GM23338 (cell line): ENCODE measurements around the gene GAA. TPM values are rescaled to one million over a fixed set of nuclear protein-coding genes. Genes with fewer than 3 reads are reported as not detected.

Experiments used
- ATAC-seq: fragments of 200-7000 bp; cut with Tn5 transposase; 3 replicates; pipeline ENCODE4 v1.9.1; 2020
- DNase-seq: peaks from one replicate; pipeline ENCODE4 v3.0.0-alpha.2; 2015; ENCODE audit warnings: low spot score
- H2AFZ ChIP-seq: fragments of 200-600 bp; sonication (generic); 2 replicates; pipeline ENCODE4 v1.8.0; 2016; ENCODE audit warnings: antibody characterized with exemption, mild to moderate bottlenecking, moderate library complexity
- H3F3A ChIP-seq: fragments of 200-600 bp; sonication (generic); replicated peaks from 2 replicates; pipeline ENCODE4 v1.8.0; 2017; ENCODE audit warnings: antibody characterized with exemption, mixed run types, low read depth
- H3K27ac ChIP-seq: fragments of 200-600 bp; sonication (generic); 2 replicates; pipeline ENCODE4 v1.6.1; 2016; ENCODE audit warnings: low read depth
- H3K27me3 ChIP-seq: fragments of 200-600 bp; sonication (generic); 2 replicates; pipeline ENCODE4 v1.8.0; 2016; ENCODE audit warnings: mild to moderate bottlenecking, mixed run types, moderate library complexity; ENCODE audit not compliant: insufficient read depth
- H3K36me3 ChIP-seq: fragments of 200-600 bp; sonication (generic); 2 replicates; pipeline ENCODE4 v1.8.0; 2016; ENCODE audit warnings: mild to moderate bottlenecking; ENCODE audit not compliant: insufficient read depth
- H3K4me1 ChIP-seq: fragments of 200-600 bp; sonication (generic); 2 replicates; pipeline ENCODE4 v1.8.0; 2016; ENCODE audit warnings: mild to moderate bottlenecking, moderate library complexity; ENCODE audit not compliant: insufficient read depth
- H3K4me2 ChIP-seq: fragments of 200-600 bp; sonication (generic); 2 replicates; pipeline ENCODE4 v1.7.1; 2017; ENCODE audit warnings: mixed run types
- H3K4me3 ChIP-seq: fragments of 200-600 bp; sonication (generic); 2 replicates; pipeline ENCODE4 v1.6.1; 2016; ENCODE audit warnings: mixed run types
- H3K79me2 ChIP-seq: fragments of 200-600 bp; sonication (generic); replicated peaks from 2 replicates; pipeline ENCODE4 v1.8.0; 2017; ENCODE audit warnings: mild to moderate bottlenecking; ENCODE audit not compliant: insufficient read depth
- H3K9me2 ChIP-seq: fragments of 200-600 bp; sonication (generic); 2 replicates; pipeline ENCODE4 v1.8.0; 2017; ENCODE audit not compliant: insufficient read depth
- H4K20me1 ChIP-seq: fragments of 200-600 bp; sonication (generic); replicated peaks from 2 replicates; pipeline ENCODE4 v1.8.0; 2017; ENCODE audit warnings: mild to moderate bottlenecking; ENCODE audit not compliant: insufficient read depth
- H3K27ac Mint-ChIP-seq: 2 replicates; pipeline ENCODE4 v1.8.0; 2020; ENCODE audit warnings: inconsistent platforms, mild to moderate bottlenecking, moderate library complexity, mixed read lengths
- H3K27me3 Mint-ChIP-seq: 3 replicates; pipeline ENCODE4 v1.8.0; 2022; ENCODE audit warnings: low read depth, mild to moderate bottlenecking, moderate library complexity, mixed read lengths, inconsistent platforms; ENCODE audit not compliant: insufficient read depth, poor library complexity
- H3K36me3 Mint-ChIP-seq: 3 replicates; pipeline ENCODE4 v1.8.0; 2021; ENCODE audit warnings: low read depth, mild to moderate bottlenecking, inconsistent platforms, moderate library complexity, mixed read lengths
- H3K4me1 Mint-ChIP-seq: 3 replicates; pipeline ENCODE4 v1.8.0; 2020; ENCODE audit warnings: mild to moderate bottlenecking, inconsistent platforms, mixed read lengths
- H3K4me3 Mint-ChIP-seq: 3 replicates; pipeline ENCODE4 v1.8.0; 2021; ENCODE audit warnings: moderate library complexity, mild to moderate bottlenecking, inconsistent platforms, mixed read lengths
- H3K9me3 Mint-ChIP-seq: 3 replicates; pipeline ENCODE4 v1.8.0; 2020; ENCODE audit warnings: moderate library complexity, mild to moderate bottlenecking, inconsistent platforms, mixed read lengths
- CREB1 ChIP-seq: fragments of 250-450 bp; sonication (Bioruptor Pico); IDR thresholded peaks from 2 replicates; pipeline ENCODE4 v1.5.0; 2020; ENCODE audit warnings: low read depth, mild to moderate bottlenecking, moderate library complexity
- ETS1 ChIP-seq: IDR thresholded peaks from 2 replicates; pipeline ENCODE4 v1.6.1; 2016; ENCODE audit warnings: antibody characterized with exemption
- EZH2 ChIP-seq: fragments of 200-600 bp; sonication (generic); IDR thresholded peaks from one replicate; pipeline ENCODE4 v1.8.0; 2017; ENCODE audit warnings: antibody characterized with exemption, mild to moderate bottlenecking, low read depth; ENCODE audit not compliant: unreplicated experiment
- EZH2phosphoT487 ChIP-seq: fragments of 200-600 bp; sonication (generic); IDR thresholded peaks from one replicate; pipeline ENCODE4 v1.8.1; 2018; ENCODE audit warnings: antibody characterized with exemption; ENCODE audit not compliant: unreplicated experiment
- JUNB ChIP-seq: IDR thresholded peaks from one replicate; pipeline ENCODE4 v1.6.1; 2016; ENCODE audit warnings: antibody characterized with exemption; ENCODE audit not compliant: unreplicated experiment
- NANOG ChIP-seq: IDR thresholded peaks from 2 replicates; pipeline ENCODE4 v1.6.1; 2016; ENCODE audit warnings: antibody characterized with exemption, borderline replicate concordance
- POLR2AphosphoS5 ChIP-seq: IDR thresholded peaks from 2 replicates; pipeline ENCODE4 v1.6.1; 2016; ENCODE audit warnings: antibody characterized with exemption, low read depth
- REST ChIP-seq: IDR thresholded peaks from one replicate; pipeline ENCODE4 v1.6.1; 2018; ENCODE audit warnings: antibody characterized with exemption; ENCODE audit not compliant: unreplicated experiment
- STAT1 ChIP-seq: IDR thresholded peaks from one replicate; pipeline ENCODE4 v1.6.1; 2016; ENCODE audit warnings: antibody characterized with exemption; ENCODE audit not compliant: unreplicated experiment
- ZNF114 ChIP-seq: fragments of 250-450 bp; sonication (Bioruptor Pico); IDR thresholded peaks from 2 replicates; pipeline ENCODE4 v1.5.0; 2020; ENCODE audit warnings: mild to moderate bottlenecking, moderate library complexity
- ZNF331 ChIP-seq: fragments of 250-450 bp; sonication (Bioruptor Pico); IDR thresholded peaks from 2 replicates; pipeline ENCODE4 v1.5.0; 2020; ENCODE audit warnings: low read depth, mild to moderate bottlenecking, moderate library complexity
- polyA plus RNA-seq: library from polyadenylated mRNA; unstranded; fragments of >200 nt; fragmentation: Nextera tagmentation; extraction: Ambion mirVana; gene quantifications from 2 replicates; pipeline ENCODE4 v1.2.1, GENCODE V29; 2016
- total RNA-seq: library from RNA; depleted of rRNA; stranded (reverse); fragments of >200 nt; shearing (Covaris generic); gene quantifications from 2 replicates; pipeline ENCODE4 v1.2.3, GENCODE V29; 2014
- TF ChIP-seq, protein P1 (sequence below): fragments of 250-450 bp; sonication (Bioruptor Pico); IDR thresholded peaks from 2 replicates; pipeline ENCODE4 v1.5.0; 2020; ENCODE audit warnings: mild to moderate bottlenecking, moderate library complexity
- TF ChIP-seq, protein P2 (sequence below), 2 experiments: fragments of 200-600 bp in 1 of 2; sonication (generic) in 1 of 2; conservative IDR thresholded peaks; 2 replicates each; pipeline versions ENCODE4 v1.5.1 to v1.6.1; 2016 to 2017; ENCODE audit warnings: antibody characterized with exemption in 2 of 2, low read depth in 2 of 2, mild to moderate bottlenecking in 2 of 2, moderate library complexity in 1 of 2

Gene GAA
- total and polyA plus RNA-seq, 2 experiments from 2014 or later = 72.5 to 98.1 TPM

- ATAC-seq (no peak), DNase-seq (no peak)
- H3K4me2 ChIP-seq = no peak overlapping the region
- no peak overlapping the region for H3K4me3 ChIP-seq
- no peaks in the 10 kb centered on the region for H3K79me2 ChIP-seq
- Mint-ChIP-seq H3K36me3 (peaks cover 7% of the 10 kb centered on the region), H3K9me3 (no peaks in the 10 kb centered on the region; the same call in 2 of the 3 replicates), H3K4me1 (peaks cover 17% of the 10 kb centered on the region), H3K27me3 (peaks cover 2% of the 10 kb centered on the region), H3K4me3 (no peak overlapping the region), H3K27ac (no peak overlapping the region)
- peaks cover 3% of the 10 kb centered on the region; the same call in 1 of the 2 replicates for H3K4me1 ChIP-seq
- H4K20me1 ChIP-seq = no peaks in the 10 kb centered on the region
- no peaks in the 10 kb centered on the region for H3K27me3 ChIP-seq
- no peaks in the 10 kb centered on the region for H3K36me3 ChIP-seq
- no peaks in the 10 kb centered on the region for H3F3A ChIP-seq
- TF ChIP-seq ZNF114 (CRISPR knock-in tag) = no peak
- TF ChIP-seq, protein P1, sequence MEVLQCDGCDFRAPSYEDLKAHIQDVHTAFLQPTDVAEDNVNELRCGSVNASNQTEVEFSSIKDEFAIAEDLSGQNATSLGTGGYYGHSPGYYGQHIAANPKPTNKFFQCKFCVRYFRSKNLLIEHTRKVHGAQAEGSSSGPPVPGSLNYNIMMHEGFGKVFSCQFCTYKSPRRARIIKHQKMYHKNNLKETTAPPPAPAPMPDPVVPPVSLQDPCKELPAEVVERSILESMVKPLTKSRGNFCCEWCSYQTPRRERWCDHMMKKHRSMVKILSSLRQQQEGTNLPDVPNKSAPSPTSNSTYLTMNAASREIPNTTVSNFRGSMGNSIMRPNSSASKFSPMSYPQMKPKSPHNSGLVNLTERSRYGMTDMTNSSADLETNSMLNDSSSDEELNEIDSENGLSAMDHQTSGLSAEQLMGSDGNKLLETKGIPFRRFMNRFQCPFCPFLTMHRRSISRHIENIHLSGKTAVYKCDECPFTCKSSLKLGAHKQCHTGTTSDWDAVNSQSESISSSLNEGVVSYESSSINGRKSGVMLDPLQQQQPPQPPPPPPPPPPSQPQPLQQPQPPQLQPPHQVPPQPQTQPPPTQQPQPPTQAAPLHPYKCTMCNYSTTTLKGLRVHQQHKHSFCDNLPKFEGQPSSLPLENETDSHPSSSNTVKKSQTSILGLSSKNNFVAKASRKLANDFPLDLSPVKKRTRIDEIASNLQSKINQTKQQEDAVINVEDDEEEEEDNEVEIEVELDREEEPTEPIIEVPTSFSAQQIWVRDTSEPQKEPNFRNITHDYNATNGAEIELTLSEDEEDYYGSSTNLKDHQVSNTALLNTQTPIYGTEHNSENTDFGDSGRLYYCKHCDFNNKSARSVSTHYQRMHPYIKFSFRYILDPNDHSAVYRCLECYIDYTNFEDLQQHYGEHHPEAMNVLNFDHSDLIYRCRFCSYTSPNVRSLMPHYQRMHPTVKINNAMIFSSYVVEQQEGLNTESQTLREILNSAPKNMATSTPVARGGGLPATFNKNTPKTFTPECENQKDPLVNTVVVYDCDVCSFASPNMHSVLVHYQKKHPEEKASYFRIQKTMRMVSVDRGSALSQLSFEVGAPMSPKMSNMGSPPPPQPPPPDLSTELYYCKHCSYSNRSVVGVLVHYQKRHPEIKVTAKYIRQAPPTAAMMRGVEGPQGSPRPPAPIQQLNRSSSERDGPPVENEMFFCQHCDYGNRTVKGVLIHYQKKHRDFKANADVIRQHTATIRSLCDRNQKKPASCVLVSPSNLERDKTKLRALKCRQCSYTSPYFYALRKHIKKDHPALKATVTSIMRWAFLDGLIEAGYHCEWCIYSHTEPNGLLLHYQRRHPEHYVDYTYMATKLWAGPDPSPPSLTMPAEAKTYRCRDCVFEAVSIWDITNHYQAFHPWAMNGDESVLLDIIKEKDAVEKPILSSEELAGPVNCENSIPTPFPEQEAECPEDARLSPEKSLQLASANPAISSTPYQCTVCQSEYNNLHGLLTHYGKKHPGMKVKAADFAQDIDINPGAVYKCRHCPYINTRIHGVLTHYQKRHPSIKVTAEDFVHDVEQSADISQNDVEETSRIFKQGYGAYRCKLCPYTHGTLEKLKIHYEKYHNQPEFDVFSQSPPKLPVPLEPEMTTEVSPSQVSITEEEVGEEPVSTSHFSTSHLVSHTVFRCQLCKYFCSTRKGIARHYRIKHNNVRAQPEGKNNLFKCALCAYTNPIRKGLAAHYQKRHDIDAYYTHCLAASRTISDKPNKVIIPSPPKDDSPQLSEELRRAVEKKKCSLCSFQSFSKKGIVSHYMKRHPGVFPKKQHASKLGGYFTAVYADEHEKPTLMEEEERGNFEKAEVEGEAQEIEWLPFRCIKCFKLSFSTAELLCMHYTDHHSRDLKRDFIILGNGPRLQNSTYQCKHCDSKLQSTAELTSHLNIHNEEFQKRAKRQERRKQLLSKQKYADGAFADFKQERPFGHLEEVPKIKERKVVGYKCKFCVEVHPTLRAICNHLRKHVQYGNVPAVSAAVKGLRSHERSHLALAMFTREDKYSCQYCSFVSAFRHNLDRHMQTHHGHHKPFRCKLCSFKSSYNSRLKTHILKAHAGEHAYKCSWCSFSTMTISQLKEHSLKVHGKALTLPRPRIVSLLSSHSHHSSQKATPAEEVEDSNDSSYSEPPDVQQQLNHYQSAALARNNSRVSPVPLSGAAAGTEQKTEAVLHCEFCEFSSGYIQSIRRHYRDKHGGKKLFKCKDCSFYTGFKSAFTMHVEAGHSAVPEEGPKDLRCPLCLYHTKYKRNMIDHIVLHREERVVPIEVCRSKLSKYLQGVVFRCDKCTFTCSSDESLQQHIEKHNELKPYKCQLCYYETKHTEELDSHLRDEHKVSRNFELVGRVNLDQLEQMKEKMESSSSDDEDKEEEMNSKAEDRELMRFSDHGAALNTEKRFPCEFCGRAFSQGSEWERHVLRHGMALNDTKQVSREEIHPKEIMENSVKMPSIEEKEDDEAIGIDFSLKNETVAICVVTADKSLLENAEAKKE (CRISPR knock-in tag) = no peak
- no peak for TF ChIP-seq CREB1 (CRISPR knock-in tag)
- no peak for TF ChIP-seq POLR2AphosphoS5
- TF ChIP-seq ZNF331 = no peak
- no peak for TF ChIP-seq JUNB
- TF ChIP-seq REST = no peak
- no peak for TF ChIP-seq EZH2
- TF ChIP-seq NANOG = no peak
- TF ChIP-seq STAT1 = no peak
- TF ChIP-seq, protein P2, sequence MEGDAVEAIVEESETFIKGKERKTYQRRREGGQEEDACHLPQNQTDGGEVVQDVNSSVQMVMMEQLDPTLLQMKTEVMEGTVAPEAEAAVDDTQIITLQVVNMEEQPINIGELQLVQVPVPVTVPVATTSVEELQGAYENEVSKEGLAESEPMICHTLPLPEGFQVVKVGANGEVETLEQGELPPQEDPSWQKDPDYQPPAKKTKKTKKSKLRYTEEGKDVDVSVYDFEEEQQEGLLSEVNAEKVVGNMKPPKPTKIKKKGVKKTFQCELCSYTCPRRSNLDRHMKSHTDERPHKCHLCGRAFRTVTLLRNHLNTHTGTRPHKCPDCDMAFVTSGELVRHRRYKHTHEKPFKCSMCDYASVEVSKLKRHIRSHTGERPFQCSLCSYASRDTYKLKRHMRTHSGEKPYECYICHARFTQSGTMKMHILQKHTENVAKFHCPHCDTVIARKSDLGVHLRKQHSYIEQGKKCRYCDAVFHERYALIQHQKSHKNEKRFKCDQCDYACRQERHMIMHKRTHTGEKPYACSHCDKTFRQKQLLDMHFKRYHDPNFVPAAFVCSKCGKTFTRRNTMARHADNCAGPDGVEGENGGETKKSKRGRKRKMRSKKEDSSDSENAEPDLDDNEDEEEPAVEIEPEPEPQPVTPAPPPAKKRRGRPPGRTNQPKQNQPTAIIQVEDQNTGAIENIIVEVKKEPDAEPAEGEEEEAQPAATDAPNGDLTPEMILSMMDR (conservative IDR thresholded peaks at IDR 0.05; ENCODE audit: low read depth in 2 of 2) = no peak
- TF ChIP-seq EZH2phosphoT487 = no peak
- TF ChIP-seq ETS1 = no peak
- H3K27ac ChIP-seq = no peak overlapping the region
- no peak overlapping the region for H2AFZ ChIP-seq
- H3K9me2 ChIP-seq = no peaks in the 10 kb centered on the region
Measured at GRCh38 chr17:80109066-80109660, 7.8 kb downstream of the GAA start.
